ENCODE data around the gene KIF17. TPM values are rescaled to one million over a fixed set of nuclear protein-coding genes. Genes with fewer than 3 reads are reported as not detected.
"Not testable (repeated sequence)": the region's sequence is repeated elsewhere in the genome, so short reads cannot be mapped to it uniquely, and the experiment has no call there.

Gene KIF17
- total RNA-seq, 1 donor from 2014 or later: 3.3 TPM

DNA sequence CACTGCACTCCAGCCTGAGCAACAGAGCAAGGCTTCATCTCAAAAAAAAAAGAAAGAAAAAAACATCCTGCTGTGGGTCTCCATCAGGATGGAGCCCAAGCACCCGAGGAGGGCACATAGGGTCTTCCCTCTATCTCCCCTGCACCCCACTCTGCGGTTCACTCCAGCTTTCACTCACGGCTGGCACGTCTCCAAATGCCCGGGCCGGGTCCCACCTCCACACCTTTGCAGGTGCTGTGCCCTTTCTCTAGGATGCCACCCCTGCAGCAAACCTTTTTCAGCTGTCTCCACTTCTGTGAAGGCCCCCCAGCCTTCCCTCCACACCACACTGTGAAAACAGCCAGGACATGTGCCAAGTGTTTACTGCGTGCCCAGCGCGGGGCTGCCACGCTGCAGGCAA lies 34.2 kb downstream of the KIF17 start:
- DNase-seq (ENCODE audit: low read depth): no peak
- no peak overlapping the region for H3K4me3 ChIP-seq (ENCODE audit: low read depth, low read length)
- no peak for TF ChIP-seq CTCF (conservative IDR thresholded peaks at IDR 0.05; ENCODE audit: low read depth, low read length)

- TF ChIP-seq CTCF (conservative IDR thresholded peaks at IDR 0.05; ENCODE audit: low read depth, low read length): no peak
- H3K4me3 ChIP-seq (ENCODE audit: low read depth, low read length): no peak overlapping the region
- DNase-seq (ENCODE audit: low read depth): no peak
These were observed 35.1 kb downstream of the KIF17 start for GRCh38 chr1:20682571-20683236.

- no peak overlapping the region for H3K4me3 ChIP-seq (ENCODE audit: low read depth, low read length)
- TF ChIP-seq CTCF (conservative IDR thresholded peaks at IDR 0.05; ENCODE audit: low read depth, low read length): no peak
- no peak for DNase-seq (ENCODE audit: low read depth)
These were observed 35.8 kb downstream of the KIF17 start for GRCh38 chr1:20681999-20682398.

DNA sequence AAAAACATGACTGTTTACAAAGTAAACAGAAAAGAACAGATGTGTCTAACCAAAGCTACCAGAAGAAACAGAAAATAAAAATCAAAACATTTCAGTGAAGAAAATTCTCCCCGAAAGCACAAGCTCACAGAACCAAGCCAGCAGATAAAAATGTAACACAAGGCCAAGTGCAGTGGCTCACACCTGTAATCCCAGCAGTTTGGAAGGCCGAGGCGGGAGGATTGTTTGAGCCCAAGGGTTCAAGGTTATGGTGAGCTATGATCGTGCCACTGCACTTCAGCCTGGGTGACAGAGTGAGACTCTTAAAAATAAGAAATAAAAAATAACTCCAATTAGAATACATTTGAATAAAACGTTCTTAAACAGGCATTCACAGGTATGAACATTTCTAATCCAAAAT lies 37.5 kb downstream of the KIF17 start:
- no peak for DNase-seq (ENCODE audit: low read depth)
- no peak overlapping the region for H3K4me3 ChIP-seq (ENCODE audit: low read depth, low read length)
- no peak for TF ChIP-seq CTCF (conservative IDR thresholded peaks at IDR 0.05; ENCODE audit: low read depth, low read length)

DNA sequence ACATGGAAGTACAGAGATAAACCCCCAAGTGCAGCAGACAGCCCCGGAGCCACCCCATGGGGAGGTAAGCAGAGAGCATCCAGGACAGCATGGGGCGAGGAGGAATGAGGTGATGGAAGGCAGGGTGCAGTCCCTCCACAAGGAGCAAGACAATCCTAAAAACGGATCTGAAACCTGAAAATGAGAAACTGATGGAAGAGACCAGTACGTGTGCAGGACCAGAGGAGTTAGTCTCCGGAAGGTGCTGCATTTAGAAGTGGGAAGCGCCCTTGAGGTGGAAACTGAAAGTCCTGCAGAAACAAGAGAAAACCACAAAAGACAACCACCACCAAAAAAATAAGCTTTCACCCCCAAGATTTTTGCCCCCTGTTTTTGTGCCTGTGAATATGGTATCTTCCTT lies 39.2 kb downstream of the KIF17 start:
- DNase-seq (ENCODE audit: low read depth): no peak
- H3K4me3 ChIP-seq (ENCODE audit: low read depth, low read length): no peak overlapping the region
- no peak for TF ChIP-seq CTCF (conservative IDR thresholded peaks at IDR 0.05; ENCODE audit: low read depth, low read length)

- not testable (repeated sequence) for DNase-seq (ENCODE audit: low read depth); H3K4me3 ChIP-seq (ENCODE audit: low read depth, low read length)
These were observed 44.2 kb downstream of the KIF17 start for GRCh38 chr1:20673626-20674025.

DNA sequence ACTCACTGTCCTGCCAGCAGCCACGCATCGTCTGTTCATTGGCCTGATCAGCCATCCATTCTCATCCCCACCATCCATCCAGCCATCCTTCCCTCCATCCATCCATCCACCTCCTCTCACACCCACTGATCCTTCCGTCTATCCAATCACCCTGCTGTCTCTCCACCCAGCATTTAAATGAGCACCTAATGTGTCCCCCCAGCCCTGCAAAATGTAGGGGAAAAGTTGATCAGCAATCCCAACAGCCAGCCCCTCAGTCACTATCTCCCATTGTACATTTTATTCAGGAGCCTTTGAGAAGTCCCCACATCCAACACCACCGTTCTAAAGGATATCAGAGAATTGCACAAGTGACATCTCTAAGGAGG lies 45.6 kb downstream of the KIF17 start:
- no peak for TF ChIP-seq CTCF (conservative IDR thresholded peaks at IDR 0.05; ENCODE audit: low read depth, low read length)
- no peak for DNase-seq (ENCODE audit: low read depth)
- H3K4me3 ChIP-seq (ENCODE audit: low read depth, low read length): no peak overlapping the region
